Panc1 (cell line): Measurements from ENCODE around the gene WNT9A. TPM values are rescaled to one million over a fixed set of nuclear protein-coding genes. Genes with fewer than 3 reads are reported as not detected.

ENCODE experiments used
- ATAC-seq: fragments of 200-7000 bp; cut with Tn5 transposase; 2 replicates; pipeline ENCODE4 v1.9.1; 2020; ENCODE audit warnings: mild to moderate bottlenecking, moderate library complexity
- BruUV-seq: library from RNA; stranded (reverse); fragments of 400-500 nt; replicated peaks from 2 replicates; lab custom pipeline; 2021; lab: Mats Ljungman, UMichigan
- CTCF ChIA-PET: fragments of 300-600 bp; sonication (Branson Sonifier 250); formaldehyde crosslinking; loops from one replicate; lab custom pipeline; 2022; ENCODE audit warnings: antibody characterized with exemption; lab: Charles Lee
- POLR2A ChIA-PET: fragments of 300-600 bp; sonication (Branson Sonifier 250); formaldehyde crosslinking; loops from one replicate; lab custom pipeline; 2022; ENCODE audit warnings: antibody characterized with exemption; lab: Charles Lee
- DNase-seq: peaks from one replicate; pipeline ENCODE4 v3.0.0-alpha.2; 2010; ENCODE audit warnings: low read depth, low spot score
- H3K27ac ChIP-seq: 2 replicates; pipeline ENCODE4 v1.5.1; 2011; ENCODE audit warnings: mild to moderate bottlenecking, low read length, inconsistent platforms
- H3K27me3 ChIP-seq: fragments of 200-500 bp; sonication (Bioruptor generic); 2 replicates; pipeline ENCODE4 v1.6.0; 2014; ENCODE audit warnings: low read length, inconsistent platforms; ENCODE audit not compliant: control insufficient read depth, insufficient read depth
- H3K36me3 ChIP-seq: fragments of 200-500 bp; sonication (Bioruptor generic); 2 replicates; pipeline ENCODE4 v1.5.1; 2014; ENCODE audit warnings: inconsistent platforms, mild to moderate bottlenecking, low read length, moderate library complexity; ENCODE audit not compliant: control insufficient read depth, insufficient read depth
- H3K4me1 ChIP-seq: 2 replicates; pipeline ENCODE4 v1.5.1; 2011; ENCODE audit warnings: inconsistent platforms, mild to moderate bottlenecking, low read length, moderate library complexity; ENCODE audit not compliant: control insufficient read depth, insufficient read depth
- H3K4me3 ChIP-seq, 2 experiments: 2 replicates each; pipeline ENCODE4 v1.5.1; 2011 to 2012; ENCODE audit warnings: low read depth in 2 of 2, low read length in 2 of 2, mild to moderate bottlenecking in 2 of 2, inconsistent platforms in 1 of 2, moderate library complexity in 1 of 2
- H3K9me3 ChIP-seq: fragments of 200-500 bp; sonication (Bioruptor generic); 2 replicates; pipeline ENCODE4 v1.5.1; 2014; ENCODE audit warnings: low read depth, mild to moderate bottlenecking, inconsistent platforms, low read length, moderate library complexity; ENCODE audit not compliant: control insufficient read depth, insufficient read depth
- CTCF ChIP-seq: fragments of 450-650 bp; IDR thresholded peaks from 2 replicates; pipeline ENCODE4 v1.5.1; 2017; ENCODE audit warnings: mild to moderate bottlenecking
- POLR2AphosphoS5 ChIP-seq: IDR thresholded peaks from 2 replicates; pipeline ENCODE4 v1.6.1; 2012; ENCODE audit warnings: mild to moderate bottlenecking, low read depth, low read length, moderate library complexity
- REST ChIP-seq, 2 experiments: IDR thresholded peaks; 2 replicates each; pipeline ENCODE4 v1.6.1; 2011 to 2012; ENCODE audit warnings: low read depth in 2 of 2, control low read depth in 1 of 2, low read length in 1 of 2, mild to moderate bottlenecking in 1 of 2, moderate library complexity in 1 of 2; ENCODE audit not compliant: insufficient read depth in 1 of 2
- SIN3A ChIP-seq: IDR thresholded peaks from 2 replicates; pipeline ENCODE4 v1.6.1; 2012; ENCODE audit warnings: low read depth, mild to moderate bottlenecking, low read length, moderate library complexity, borderline replicate concordance; ENCODE audit not compliant: insufficient read depth
- TCF7L2 ChIP-seq: IDR thresholded peaks from 2 replicates; pipeline ENCODE4 v1.6.1; 2011; ENCODE audit warnings: mild to moderate bottlenecking, low read depth, low read length, inconsistent platforms
- in situ Hi-C: cut with HindIII; loops from 2 replicates; pipeline ENCODE4 v1.10.0; 2016; ENCODE audit warnings: low sequenced_read_pairs, low pct_unique_long_range_greater_than_20kb
- intact Hi-C: fragments of 100-400 bp; cut with micrococcal nuclease; formaldehyde crosslinking; loops from one replicate; pipeline ENCODE4 v1.10.0; 2022; ENCODE audit not compliant: unreplicated experiment
- total RNA-seq: library from RNA; stranded (reverse); gene quantifications from one replicate; pipeline ENCODE4 v1.2.1, GENCODE V29; 2021; ENCODE audit not compliant: unreplicated experiment

WNT9A gene
- total RNA-seq, 1 experiment from 2014 or later: 26.5 TPM

GRCh38 chr1:227918083-227918700, 29.5 kb downstream of the WNT9A start:
- in situ Hi-C loops (no loop called here), intact Hi-C loops (no loop called here)
- Histone ChIP-seq H3K36me3 (no peaks in the 10 kb centered on the region), H3K4me1 (peaks cover 17% of the 10 kb centered on the region), H3K27me3 (no peaks in the 10 kb centered on the region), H3K4me3 (no peak overlapping the region), H3K9me3 (no peaks in the 10 kb centered on the region), H3K27ac (no peak overlapping the region)
- ChIA-PET CTCF (no interaction called here), POLR2A (no interaction called here)
- TF ChIP-seq POLR2AphosphoS5 (no peak), SIN3A (no peak)
- no peak for ATAC-seq
- no peak for DNase-seq
- no TSS peak for BruUV-seq

GRCh38 chr1:227917081-227917950, 30.4 kb downstream of the WNT9A start:
- peaks cover 19% of the 10 kb centered on the region for H3K4me1 ChIP-seq
- no peak overlapping the region for H3K27ac ChIP-seq
- H3K27me3 ChIP-seq: no peaks in the 10 kb centered on the region
- H3K4me3 ChIP-seq: no peak overlapping the region
- H3K36me3 ChIP-seq: no peaks in the 10 kb centered on the region
- ATAC-seq: no peak
- DNase-seq: no peak
- intact Hi-C loops: no loop called here
- in situ Hi-C loops: no loop called here
- POLR2A ChIA-PET: no interaction called here
- H3K9me3 ChIP-seq: no peaks in the 10 kb centered on the region
- CTCF ChIA-PET: interaction anchor here (0.6 to 0.7 kb wide), 2 partner anchors 402 to 1808 kb away, joined by 4 read pairs; no protein-coding TSS in a partner anchor
- TF ChIP-seq CTCF (no peak), SIN3A (no peak), TCF7L2 (no peak), REST (IDR thresholded peaks at IDR 0.05; ENCODE audit: insufficient read depth in 1 of 2, low read depth in 2 of 2, low read length in 1 of 2) (no peak), POLR2AphosphoS5 (no peak)
- BruUV-seq: no TSS peak
